Hepatocyte (in vitro differentiated cells): ENCODE data around the gene GORASP2.

Experiments
- CTCF ChIP-seq: fragments of 200-600 bp; sonication (generic); IDR thresholded peaks from 2 replicates; pipeline ENCODE4 v1.5.1; 2016; ENCODE audit warnings: antibody characterized with exemption, mild to moderate bottlenecking; ENCODE audit not compliant: poor library complexity
- EZH2 ChIP-seq: fragments of 200-600 bp; sonication (generic); IDR thresholded peaks from 2 replicates; pipeline ENCODE4 v1.6.1; 2016; ENCODE audit warnings: antibody characterized with exemption, mild to moderate bottlenecking, borderline replicate concordance
- EZH2phosphoT487 ChIP-seq: fragments of 200-600 bp; sonication (generic); IDR thresholded peaks from one replicate; pipeline ENCODE4 v1.6.1; 2018; ENCODE audit warnings: antibody characterized with exemption, mild to moderate bottlenecking, low read depth, moderate library complexity; ENCODE audit not compliant: unreplicated experiment, severe bottlenecking

- no peak for TF ChIP-seq CTCF
- no peak for TF ChIP-seq EZH2
- no peak for TF ChIP-seq EZH2phosphoT487
Observed at GRCh38 chr2:170963386-170963785, 34.3 kb downstream of the GORASP2 start.
